Measurements from ENCODE around the gene FBXL15. TPM values are rescaled to one million over a fixed set of nuclear protein-coding genes. Genes with fewer than 3 reads are reported as not detected.

The FBXL15 gene
- total and polyA plus RNA-seq, 2 of the 13 experiments (the other 11 are each of a cell fraction or from before 2014, with no cell fraction given): 4.3 to 8.3 TPM

GRCh38 chr10:102461187-102462054 is 40.8 kb downstream of the FBXL15 start (continued):
- TF ChIP-seq ZHX2 (IDR thresholded peaks at IDR 0.05; ENCODE audit: low read depth): peak; percentile 98
- TF ChIP-seq ZHX2 (CRISPR knock-in tag; IDR thresholded peaks at IDR 0.05; ENCODE audit: borderline replicate concordance): no peak
- peak; percentile 89; the same call in 1 of the 2 replicates for TF ChIP-seq TFAP4 (IDR thresholded peaks at IDR 0.05; ENCODE audit: borderline replicate concordance, low read depth)
- TF ChIP-seq ZNF343 (CRISPR knock-in tag; IDR thresholded peaks at IDR 0.05): peak; percentile 86
- TF ChIP-seq RBFOX2 (IDR thresholded peaks at IDR 0.05; ENCODE audit: low read depth, low read length): peak; percentile 65
- TF ChIP-seq HNRNPLL (IDR thresholded peaks at IDR 0.05; ENCODE audit: low read depth, low read length, poor library complexity, severe bottlenecking): peak; percentile 55
- peak; percentile 86 for TF ChIP-seq NFYC (CRISPR knock-in tag; IDR thresholded peaks at IDR 0.05)
- TF ChIP-seq SMAD9 (CRISPR knock-in tag; IDR thresholded peaks at IDR 0.05): no peak
- no peak for TF ChIP-seq RARA (CRISPR knock-in tag; IDR thresholded peaks at IDR 0.05)
- TF ChIP-seq, protein P1, sequence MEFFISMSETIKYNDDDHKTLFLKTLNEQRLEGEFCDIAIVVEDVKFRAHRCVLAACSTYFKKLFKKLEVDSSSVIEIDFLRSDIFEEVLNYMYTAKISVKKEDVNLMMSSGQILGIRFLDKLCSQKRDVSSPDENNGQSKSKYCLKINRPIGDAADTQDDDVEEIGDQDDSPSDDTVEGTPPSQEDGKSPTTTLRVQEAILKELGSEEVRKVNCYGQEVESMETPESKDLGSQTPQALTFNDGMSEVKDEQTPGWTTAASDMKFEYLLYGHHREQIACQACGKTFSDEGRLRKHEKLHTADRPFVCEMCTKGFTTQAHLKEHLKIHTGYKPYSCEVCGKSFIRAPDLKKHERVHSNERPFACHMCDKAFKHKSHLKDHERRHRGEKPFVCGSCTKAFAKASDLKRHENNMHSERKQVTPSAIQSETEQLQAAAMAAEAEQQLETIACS (CRISPR knock-in tag; IDR thresholded peaks at IDR 0.05): peak; percentile 77
- no peak for TF ChIP-seq ZSCAN5A (CRISPR knock-in tag; IDR thresholded peaks at IDR 0.05; ENCODE audit: borderline replicate concordance)
- TF ChIP-seq SNAPC2 (CRISPR knock-in tag; IDR thresholded peaks at IDR 0.05): 0 out of 2 replicates have a peak, but pooled peaks have one; percentile 38
- no peak; the same call in 1 of the 2 replicates for TF ChIP-seq ZNF724P (CRISPR knock-in tag; IDR thresholded peaks at IDR 0.05; ENCODE audit: borderline replicate concordance)
- TF ChIP-seq ARHGAP35 (CRISPR knock-in tag; IDR thresholded peaks at IDR 0.05; ENCODE audit: borderline replicate concordance): no peak
- peak; percentile 59; the same call in 1 of the 2 replicates for TF ChIP-seq ZGPAT (CRISPR knock-in tag; IDR thresholded peaks at IDR 0.05)
- no peak for TF ChIP-seq NFKB2 (CRISPR knock-in tag; IDR thresholded peaks at IDR 0.05; ENCODE audit: borderline replicate concordance)

All from HepG2 (cell line).